ENCODE measurements around the gene FBXW7. TPM values are rescaled to one million over a fixed set of nuclear protein-coding genes. Genes with fewer than 3 reads are reported as not detected.
"Not testable (repeated sequence)": the region's sequence is repeated elsewhere in the genome, so short reads cannot be mapped to it uniquely, and the experiment has no call there.

FBXW7 gene
- total RNA-seq, 1 donor from 2014 or later, result 58.7 TPM

DNA sequence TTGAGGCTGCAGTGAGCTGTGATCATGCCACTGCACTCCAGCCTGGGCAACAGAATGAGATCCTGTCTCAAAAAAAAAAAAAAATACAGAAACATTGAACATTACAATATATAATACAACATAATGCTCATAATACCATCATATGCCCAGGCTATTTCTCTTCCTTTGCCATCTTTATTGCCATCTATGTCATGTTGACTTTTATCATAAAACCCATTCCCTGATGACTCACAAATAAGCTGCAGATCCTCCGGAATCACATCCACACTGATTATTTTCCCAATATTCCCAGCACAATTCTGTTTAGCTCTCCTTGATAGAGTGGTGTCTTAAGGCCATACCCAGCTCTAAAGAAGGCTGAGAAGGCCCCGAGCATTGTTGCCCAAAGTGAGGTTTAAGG is 9.2 kb upstream of the FBXW7 start:
- intact Hi-C loops (cut with micrococcal nuclease), result no loop called here

DNA sequence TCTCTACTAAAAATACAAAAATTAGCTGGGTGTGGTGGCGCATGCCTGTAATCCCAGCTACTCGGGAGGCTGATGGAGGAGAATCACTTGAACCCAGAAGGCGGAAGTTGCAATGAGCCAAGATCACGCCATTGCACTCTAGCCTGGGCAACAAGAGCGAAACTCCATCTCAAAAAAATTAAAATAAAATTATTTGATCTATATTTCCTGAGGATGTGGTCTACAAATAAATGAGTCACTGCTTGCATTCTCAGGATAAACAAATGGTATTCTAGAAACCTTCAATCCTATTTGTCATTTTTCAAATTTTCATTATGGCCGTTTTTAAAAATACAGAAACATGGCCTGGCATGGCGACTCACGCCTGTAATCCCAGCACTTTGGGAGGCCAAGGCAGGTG is 8.6 kb upstream of the FBXW7 start:
- intact Hi-C loops (cut with micrococcal nuclease), result not testable (repeated sequence)

DNA sequence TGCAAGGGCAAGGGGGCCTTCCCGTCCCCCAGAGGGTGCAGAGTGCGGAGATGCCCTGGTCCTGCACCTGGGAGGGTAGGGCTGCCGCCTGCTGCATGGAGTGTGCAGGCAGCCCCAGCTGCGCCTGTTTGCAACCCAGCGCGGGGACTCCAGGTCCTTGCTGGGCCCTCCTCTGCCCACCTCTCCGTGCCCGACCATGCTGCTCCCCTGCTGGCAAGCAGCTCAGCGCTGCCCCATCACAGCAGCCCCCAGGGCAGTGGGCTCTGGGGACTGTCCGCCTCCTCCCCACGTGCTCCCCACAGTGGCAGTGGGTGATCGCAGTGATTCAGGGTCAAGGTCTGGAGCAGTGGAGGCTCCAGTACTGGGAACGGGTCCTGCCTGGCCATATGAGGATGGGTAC is 5.0 kb upstream of the FBXW7 start:
- intact Hi-C loops (cut with micrococcal nuclease), result no loop called here

DNA sequence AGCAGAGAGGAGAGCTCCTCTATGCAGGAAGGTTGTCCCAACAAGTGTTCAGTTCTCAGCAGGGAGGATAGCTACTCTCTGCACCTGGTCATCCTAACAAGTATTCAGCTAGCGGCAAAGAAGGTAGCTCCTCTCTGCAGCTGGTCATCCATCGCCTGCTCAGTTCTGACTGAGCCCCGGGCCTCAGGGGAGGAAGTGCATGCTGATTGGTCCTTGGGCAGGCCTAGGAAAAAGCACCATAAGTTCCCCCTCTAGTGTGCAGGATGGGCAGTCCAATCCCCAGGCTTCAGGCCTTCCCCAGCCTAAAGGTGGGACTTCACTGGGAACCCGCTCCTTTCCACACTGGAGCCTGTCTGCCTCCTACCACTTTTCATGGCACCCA is 4.4 kb upstream of the FBXW7 start:
- intact Hi-C loops (cut with micrococcal nuclease), result no loop called here

DNA sequence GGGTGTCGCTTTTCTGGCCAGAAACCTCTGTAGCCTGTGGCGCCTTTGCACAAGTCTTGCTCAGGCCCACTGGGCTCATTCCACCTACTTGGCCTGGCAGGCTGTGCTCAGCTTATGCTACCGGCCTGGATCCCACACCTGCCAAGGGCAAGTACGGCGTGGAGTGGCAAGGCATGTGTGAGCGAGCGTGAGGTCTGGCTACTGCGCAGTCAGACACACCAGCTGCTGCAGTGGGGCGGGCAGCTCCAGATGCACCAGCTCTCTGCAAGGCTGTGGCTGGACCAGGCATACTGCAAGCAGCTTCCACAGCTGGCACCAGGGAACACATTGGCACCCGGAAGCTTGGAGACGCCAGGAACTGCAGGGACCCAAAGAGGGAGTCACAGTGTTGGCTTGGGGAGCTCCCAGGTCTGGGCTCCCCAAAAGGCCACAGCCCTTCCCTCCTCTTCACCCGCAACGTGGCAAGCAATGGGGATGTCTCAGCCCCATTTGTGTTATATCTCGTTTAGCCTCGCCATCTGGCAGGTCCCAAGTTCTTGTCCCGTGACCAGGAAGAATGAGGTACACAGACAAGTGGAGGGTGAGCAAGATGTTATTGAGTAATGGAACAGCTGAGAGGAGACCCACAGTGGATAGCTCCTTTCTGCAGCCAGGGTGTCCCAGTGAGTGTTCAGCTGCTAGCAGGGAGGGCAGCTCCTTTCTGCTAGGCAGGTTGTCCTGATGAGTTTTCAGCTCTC is 3.8 kb upstream of the FBXW7 start:
- intact Hi-C loops (cut with micrococcal nuclease), result loop anchor here (5.0 kb wide), 2 partner anchors 928 to 983 kb away; partner anchors contain the start of gene TMEM131L

DNA sequence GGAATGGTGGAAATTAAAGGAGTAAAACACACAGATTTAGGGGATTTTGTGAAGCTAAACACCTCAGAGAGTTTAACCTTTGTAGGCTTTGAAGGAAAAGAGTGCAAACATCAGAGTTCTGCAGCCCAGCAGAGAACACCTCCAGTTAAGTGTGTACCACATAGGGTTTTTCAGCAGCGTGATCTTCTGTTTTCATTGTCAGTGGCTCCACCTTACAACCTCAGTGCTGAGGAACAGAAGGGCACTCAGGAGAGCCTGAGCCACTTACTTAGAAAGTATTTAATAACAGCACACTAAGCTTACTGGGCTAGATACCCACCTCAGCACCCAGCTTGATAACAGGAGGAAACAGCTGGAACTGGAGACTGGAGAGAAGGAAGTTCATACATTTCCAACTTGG is 2.0 kb upstream of the FBXW7 start:
- intact Hi-C loops (cut with micrococcal nuclease), result loop anchor here (2.0 to 5.0 kb wide), 3 partner anchors 47 to 984 kb away; partner anchors contain the start of gene TMEM131L

DNA sequence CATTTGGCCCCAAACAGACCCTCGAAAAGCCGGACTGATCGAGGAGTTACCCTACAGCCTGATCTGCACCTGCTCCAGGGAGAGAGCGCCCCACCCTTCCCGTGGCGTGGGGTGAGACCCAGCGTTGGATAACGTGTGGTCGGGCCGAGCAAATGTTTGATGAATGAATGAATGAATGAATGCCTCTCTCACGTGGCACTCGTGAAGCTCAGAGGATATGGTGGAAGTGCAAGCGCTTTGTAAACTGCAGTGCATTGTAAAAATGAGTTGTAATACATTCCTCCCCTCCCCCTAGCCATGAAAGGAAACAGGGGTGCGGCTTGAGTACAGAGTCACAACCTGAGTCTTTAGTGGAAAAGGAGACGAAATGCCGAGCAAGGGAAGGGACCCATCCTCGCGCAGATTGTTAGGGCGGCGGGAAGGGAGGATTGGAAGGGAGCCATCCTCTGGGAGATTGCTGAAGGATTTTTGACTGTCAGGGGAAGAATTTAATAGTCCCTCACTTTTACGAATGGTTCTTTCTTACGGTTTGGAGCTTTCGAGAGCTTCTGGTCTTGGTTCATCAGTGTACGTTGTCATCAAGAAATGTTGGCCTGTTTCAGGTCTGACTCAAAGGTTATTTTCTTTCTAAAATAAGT is 772 bp upstream of the FBXW7 start:
- intact Hi-C loops (cut with micrococcal nuclease), result loop anchor here (1.0 to 5.0 kb wide), 15 partner anchors 18 to 1521 kb away; partner anchors contain the start of genes ARFIP1, GATB, LRBA and RPS3A

DNA sequence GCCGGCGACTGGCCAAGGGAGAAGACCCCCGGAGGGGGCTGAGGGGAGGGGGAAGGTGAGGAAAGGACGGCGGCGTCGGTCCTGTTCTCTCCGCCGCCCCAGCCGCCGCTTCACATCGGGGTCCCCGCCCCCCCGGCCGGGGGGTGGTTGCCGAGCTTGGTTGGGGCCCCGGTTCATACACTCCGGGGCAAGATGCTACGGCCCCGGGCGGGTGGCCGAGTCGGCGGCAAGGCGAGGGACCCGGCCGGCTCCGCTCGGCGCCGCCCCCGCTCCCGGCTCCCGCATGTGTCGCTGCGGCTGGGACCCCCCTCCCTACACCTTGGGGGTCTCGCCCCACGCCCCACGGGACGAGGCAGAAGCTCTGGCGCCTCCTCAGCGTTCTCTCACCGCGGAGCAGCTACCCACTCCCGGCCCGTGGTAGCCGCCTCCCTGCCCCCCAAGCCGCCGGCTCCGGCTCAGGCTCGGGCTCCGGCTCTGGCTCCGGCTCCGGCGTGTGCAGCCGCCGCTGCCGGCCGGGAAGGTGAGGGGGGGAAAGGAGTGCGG is 461 bp downstream of the FBXW7 start:
- intact Hi-C loops (cut with micrococcal nuclease), result loop anchor here (5.0 kb wide), 2 partner anchors 932 to 987 kb away; partner anchors contain the start of gene TMEM131L

DNA sequence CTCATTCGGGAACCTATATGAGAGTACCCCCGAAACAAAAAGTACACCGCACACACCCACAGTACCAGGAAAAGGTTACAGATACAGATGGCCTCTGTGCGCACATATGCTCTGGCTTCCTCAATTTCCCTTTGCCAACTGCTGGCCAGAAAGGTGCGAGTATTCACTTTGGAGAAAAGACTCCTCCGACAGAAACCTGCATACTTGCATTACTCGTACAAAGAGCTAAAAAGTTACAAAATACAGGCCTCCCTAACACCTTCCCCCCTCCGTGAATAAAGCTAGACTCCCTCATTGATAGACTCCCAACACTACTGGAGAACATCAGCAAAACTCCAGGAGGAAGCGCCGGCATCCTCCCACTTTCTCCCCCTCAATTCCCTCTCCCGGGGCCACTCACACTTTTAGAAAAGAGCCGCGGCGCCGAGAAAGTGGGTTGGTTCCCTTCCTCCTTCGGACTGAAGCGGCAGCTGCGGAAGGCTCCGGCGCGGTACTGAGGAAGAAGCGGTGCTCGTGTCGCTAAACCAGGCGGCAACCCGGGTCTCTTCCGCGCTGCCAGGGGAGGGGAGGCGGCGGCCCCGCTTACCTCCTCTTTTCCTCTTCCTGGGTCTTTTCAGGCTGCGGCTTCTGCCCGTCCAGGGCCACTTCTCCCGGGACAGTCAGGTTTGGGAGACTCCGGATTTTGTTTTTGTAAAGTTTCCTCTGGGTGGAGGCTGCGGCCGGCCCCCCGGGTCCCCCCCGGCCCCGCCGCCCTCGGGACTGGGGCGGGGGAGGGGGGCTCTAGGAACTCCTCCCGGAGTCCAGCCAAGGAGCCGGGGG is 1.1 kb downstream of the FBXW7 start:
- intact Hi-C loops (cut with micrococcal nuclease), result loop anchor here (1.0 to 5.0 kb wide), 3 partner anchors 9 to 988 kb away; partner anchors contain the start of gene TMEM131L

DNA sequence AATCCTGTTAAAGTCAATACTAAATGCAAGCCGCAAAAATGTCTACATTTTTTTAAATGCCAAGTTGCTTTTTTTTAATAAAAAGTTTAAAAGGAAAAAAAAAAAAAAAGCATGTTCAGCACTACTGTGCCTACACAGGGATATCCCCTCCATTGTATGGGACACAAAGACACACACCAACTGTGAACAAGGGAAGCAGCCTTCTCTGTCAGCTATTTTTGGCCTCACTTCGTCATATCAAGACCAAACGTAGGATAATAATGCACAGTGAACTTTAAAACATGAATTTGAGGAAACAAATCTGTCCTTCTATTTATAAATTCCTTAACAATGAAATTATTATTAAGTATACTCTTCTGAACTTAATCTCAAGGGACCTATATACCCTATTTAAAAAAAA is 4.4 kb downstream of the FBXW7 start:
- intact Hi-C loops (cut with micrococcal nuclease), result no loop called here

DNA sequence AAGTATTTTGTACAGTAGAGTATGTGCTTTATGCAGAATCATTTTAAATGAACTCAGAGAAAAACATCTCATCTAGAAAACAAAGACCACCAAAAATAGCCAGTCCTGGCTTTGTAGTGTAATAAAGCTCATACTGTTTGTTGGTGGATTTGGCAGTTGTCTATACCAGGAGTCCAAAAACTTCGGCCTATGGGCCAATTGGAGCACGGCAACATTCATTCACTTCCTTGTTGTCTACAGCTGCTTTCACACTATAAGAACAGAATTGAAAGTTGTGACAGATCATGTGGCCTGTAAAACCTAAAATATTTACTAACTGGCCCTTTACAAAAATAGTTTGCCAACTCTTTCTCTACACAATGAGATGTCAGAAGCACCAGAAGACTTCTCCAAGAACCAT is 5.3 kb downstream of the FBXW7 start:
- intact Hi-C loops (cut with micrococcal nuclease), result no loop called here

DNA sequence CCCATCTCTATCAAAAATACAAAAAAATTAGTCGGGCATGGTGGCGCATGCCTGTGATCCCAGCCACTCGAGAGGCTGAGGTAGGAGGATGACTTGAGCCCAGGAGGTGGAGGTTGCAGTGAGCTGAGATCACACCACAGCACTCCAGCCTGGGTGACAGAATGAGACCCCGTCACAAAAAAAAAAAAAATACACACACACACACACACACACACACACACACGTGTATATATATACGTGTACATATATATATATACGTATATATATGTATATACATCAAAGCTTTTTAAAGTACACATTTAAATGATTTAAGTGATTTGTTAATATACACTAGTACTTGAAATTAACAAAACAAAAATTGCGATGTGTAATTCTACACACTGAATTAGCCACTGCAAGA is 6.0 kb downstream of the FBXW7 start:
- intact Hi-C loops (cut with micrococcal nuclease), result no loop called here

DNA sequence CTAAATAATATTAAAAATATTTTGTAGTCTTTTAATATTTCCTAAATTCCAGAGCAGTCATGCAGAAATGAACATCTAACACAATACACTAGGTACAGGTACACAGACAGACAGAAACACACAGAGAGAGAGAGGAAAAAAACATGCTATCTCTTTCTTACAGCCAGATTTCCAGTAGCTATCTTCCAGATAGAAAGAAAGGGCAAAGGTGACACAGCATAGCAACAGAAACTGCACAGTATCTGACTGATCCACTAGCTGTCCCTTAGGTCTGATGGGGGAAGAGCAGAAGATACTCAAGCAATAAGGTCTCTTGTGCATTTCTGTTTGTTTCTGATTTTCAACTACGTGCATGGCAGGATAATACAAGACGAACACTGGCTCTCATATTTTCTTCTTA is 7.8 kb downstream of the FBXW7 start:
- intact Hi-C loops (cut with micrococcal nuclease), result no loop called here

DNA sequence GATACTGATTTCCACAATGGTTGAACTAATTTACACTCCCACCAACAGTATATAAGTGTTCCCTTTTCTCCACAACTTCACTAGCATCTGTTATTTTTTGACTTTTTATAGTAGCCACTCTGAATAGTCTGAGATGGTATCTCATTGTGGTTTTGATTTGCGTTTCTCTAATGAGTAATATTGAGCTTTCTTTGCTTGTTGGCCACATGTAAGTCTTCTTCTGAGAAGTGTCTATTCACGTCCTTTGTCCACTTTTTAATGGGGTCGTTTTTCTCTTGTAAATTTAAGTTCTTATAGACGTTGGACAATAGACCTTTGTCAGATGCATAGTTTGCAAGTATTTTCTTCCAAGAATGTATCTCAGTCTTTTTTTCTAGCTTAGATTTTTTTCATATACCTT is 10.0 kb downstream of the FBXW7 start:
- intact Hi-C loops (cut with micrococcal nuclease), result loop anchor here (1.0 kb wide), 1 partner anchor 8 kb away; no protein-coding TSS in a partner anchor

DNA sequence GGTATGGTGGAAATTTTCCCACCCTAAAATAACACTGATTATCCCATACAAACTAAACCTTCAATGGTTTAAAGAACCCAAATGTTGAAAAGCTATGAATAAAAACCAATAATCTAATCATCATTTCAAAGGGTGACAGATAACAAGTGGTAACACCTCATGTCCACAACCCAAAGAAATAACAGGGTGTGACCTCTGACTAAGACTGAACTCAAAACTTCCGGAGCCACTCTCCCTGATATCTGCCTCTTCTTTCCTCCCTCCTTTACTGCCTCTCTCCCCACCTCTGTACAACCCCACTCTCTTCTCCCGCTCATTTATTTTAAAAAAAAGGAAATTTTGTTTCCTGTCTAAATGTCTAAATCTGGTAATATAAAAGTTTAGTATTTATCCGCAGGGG is 11.5 kb downstream of the FBXW7 start:
- intact Hi-C loops (cut with micrococcal nuclease), result no loop called here

DNA sequence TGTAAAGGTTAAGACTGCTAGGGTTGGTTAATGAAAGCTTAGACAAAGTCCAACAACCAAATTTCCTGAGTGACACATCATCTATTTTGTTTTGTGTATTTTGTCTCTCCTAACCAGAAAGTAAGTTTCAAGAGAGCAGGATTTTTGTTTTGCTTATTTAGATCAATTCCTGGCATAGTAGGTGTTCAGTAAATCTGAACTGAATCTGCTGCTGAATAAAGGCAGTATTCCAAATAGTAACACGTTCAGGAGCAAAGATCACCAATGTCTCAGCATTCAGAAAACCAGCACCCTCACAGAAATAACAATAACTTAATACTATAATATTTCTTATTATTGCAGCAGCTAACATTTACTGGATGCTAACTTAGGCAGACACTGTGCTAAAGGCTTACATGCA is 12.2 kb downstream of the FBXW7 start:
- intact Hi-C loops (cut with micrococcal nuclease), result loop anchor here (1.0 kb wide), 1 partner anchor 14 kb away; no protein-coding TSS in a partner anchor

DNA sequence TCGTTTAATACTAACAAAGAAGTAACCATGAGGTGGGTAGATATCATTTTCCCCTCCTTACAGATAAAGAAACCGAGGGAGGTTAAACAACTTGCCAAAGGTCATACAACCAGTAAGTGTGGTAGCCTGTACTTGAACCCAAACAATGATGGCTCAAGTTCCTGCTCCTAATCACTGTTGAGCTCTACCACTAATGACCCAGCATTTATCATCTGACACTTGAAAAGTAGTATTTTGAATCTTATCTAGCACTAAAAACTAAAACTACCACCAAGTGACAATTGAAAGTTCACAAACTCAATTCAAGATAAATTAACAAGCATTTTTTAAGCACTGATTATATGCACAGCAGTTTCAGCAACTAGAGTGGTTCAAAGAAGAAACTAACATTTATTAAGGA is 13.1 kb downstream of the FBXW7 start:
- intact Hi-C loops (cut with micrococcal nuclease), result loop anchor here (1.0 kb wide), 1 partner anchor 13 kb away; no protein-coding TSS in a partner anchor

DNA sequence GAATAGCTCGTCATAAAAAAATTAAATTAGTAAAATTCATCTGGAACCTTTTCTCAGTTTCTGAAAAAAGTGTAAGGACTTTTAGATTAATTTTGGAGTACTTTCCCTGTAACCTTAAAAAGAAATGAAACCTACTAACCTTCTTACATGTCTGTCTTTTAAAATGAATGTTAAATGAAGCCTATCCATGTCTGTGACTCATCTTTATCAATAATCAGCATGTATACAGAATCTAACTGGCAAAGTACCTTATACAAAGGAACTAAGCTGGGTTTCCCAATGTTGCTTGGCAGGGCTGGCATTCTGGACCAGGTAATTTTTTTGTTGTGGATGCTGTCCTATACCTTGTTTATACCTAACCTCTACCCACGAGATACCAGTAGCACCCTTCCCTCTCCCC is 13.6 kb downstream of the FBXW7 start:
- intact Hi-C loops (cut with micrococcal nuclease), result no loop called here

DNA sequence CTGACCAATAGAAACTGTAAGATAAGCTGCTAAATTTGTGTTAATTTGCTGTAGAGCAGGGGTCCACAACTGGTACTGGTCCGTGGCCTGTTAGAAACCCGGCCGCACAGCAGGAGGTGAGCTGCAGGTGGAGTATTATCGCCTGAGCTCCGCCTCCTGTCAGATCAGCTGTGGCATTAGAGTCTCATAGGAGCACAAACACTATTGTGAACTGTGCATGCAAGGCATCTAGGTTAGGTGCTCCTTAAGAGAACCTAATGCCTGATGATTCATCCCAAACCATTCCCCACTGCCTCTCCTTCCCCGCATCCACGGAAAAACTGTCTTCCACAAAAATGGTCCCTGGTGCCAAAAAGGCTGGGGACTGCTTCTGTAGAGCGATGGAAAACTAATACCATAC is 19.7 kb downstream of the FBXW7 start:
- intact Hi-C loops (cut with micrococcal nuclease), result no loop called here

DNA sequence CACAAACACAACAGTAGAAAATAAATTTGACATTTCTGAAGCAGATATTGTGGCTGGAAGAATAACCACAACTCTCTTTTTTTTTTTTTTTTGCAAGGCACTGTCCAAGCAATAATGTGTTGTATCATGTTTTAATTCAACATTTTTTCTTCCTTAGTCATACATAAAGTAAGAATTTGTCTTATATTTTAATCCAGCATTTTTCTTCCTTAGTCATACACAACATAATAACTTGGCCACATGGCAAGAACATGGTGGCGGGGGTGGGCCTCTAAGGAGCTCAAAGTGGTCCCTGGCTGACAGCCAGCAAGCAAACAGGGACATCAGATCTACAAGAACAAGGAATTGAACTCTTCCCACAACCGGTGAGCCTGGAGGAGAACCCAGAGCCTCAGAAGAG is 20.2 kb downstream of the FBXW7 start:
- intact Hi-C loops (cut with micrococcal nuclease), result no loop called here

DNA sequence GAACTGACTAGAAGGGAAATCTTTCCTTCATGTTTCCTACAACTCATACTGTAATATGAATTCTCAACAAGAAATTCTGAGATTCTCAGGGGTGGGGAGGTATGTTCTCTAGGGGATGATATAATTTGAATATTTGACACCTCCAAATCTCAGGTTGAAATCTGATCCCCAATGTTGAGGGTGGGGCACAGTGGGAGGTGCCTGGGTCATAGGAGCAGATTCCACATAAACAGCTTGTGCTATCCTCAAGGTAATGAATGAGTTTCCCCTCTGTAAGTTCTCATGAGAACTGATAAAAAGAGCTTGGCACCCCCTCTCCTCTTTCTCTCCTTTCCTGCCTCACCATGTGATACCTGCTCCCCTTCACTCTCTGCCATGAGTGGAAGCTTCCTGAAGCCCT is 21.5 kb downstream of the FBXW7 start:
- intact Hi-C loops (cut with micrococcal nuclease), result no loop called here
